GM12801 (cell line): ENCODE measurements around the gene NUP214.

ENCODE experiments used
- TF ChIP-seq, protein P1 (sequence below): IDR thresholded peaks from one replicate; pipeline ENCODE4 v1.5.1; 2011; ENCODE audit warnings: control low read depth; ENCODE audit not compliant: insufficient read length; ENCODE audit errors: extremely low read depth

The NUP214 gene

GRCh38 chr9:131277910-131278701, 152.7 kb downstream of the NUP214 start:
- TF ChIP-seq, protein P1, sequence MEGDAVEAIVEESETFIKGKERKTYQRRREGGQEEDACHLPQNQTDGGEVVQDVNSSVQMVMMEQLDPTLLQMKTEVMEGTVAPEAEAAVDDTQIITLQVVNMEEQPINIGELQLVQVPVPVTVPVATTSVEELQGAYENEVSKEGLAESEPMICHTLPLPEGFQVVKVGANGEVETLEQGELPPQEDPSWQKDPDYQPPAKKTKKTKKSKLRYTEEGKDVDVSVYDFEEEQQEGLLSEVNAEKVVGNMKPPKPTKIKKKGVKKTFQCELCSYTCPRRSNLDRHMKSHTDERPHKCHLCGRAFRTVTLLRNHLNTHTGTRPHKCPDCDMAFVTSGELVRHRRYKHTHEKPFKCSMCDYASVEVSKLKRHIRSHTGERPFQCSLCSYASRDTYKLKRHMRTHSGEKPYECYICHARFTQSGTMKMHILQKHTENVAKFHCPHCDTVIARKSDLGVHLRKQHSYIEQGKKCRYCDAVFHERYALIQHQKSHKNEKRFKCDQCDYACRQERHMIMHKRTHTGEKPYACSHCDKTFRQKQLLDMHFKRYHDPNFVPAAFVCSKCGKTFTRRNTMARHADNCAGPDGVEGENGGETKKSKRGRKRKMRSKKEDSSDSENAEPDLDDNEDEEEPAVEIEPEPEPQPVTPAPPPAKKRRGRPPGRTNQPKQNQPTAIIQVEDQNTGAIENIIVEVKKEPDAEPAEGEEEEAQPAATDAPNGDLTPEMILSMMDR = no peak

DNA sequence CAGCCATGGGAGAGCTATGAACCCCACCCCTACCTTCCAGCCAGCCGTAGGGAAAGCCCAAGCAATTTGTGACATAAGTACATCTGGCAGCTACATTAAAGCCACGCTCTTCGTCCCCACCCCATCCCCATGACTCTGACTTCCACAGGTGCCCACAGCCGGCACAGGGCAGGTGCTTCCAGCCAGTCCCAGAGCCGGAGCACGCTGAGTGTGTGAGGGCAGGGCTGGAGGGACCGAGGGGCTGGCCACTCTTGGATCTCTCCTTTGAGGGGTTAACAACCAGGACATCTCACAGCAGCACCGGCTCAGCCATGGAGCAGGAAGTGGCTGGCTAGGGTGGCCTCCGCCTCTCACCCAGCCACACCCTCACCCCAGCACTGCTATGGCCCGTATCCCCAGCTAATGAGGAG, 153.3 kb downstream of the NUP214 start:
- TF ChIP-seq, protein P1 = no peak

GRCh38 chr9:131279196-131279862, 153.9 kb downstream of the NUP214 start:
- TF ChIP-seq, protein P1 = no peak

GRCh38 chr9:131279863-131280570, 154.6 kb downstream of the NUP214 start:
- TF ChIP-seq, protein P1 = no peak

DNA sequence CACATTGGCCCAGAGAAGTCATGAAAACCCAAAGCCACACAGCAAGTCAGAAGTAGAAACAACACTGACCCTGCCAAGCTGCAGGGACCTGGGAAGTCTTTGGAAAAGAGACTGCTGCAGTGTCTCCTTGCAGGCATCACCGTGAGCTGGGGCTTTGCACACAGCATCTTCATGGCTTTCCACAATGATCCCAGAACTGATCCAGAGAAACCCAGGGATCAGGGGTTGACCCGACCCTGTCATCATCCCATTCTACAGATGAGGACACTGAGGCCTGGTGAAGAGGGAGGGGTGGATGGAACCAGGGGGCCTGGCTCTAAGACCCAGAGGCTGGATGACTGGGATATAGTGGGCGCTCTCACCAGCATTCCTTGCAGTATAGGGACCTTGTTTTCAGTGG, 155.3 kb downstream of the NUP214 start:
- TF ChIP-seq, protein P1 = no peak

DNA sequence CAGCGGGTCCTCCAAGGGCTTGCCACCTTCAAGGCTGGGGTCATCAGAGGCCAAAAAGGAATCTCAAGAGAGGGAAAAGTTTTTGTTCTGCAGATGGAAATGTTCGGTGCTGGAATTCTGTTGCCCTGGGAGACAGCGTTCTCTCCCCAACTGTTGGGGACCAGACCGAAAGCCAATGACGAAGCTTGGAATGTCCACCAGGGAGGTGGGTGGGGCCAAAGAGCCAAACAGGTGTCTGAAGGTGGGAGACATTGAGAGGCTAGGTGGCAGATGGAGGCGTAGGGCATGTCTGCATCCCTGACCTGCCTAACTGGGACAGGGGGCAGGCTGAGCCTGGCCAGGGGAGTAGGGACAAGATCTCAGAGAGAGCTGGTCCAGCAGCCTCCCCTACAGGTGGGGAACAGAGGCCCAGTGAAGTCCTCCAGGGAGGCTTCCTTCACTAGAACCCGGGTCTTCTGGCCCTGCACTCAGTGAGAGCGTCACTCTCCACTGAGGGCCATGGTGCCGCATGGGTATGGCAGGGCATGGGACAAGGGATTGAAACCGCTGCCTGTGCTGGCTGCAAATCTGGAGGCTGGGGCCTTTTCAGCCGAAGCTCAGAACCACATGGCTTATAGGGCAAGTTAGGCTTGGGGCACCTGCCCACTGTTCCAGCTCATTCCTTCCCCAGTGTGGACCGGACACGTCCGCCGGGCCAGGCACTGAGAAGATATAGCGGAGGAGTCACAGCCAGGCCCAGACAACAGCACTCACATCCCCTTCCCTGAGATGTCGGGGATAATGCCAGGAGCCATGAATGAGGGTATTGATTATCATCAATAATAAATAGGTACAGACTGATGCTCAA, 156.0 kb downstream of the NUP214 start:
- TF ChIP-seq, protein P1 = no peak
